HG02588 (cell line): Measurements from ENCODE around the gene MARK4.

Experiments used
- ATAC-seq: cut with Tn5 transposase; IDR thresholded peaks from one replicate; pipeline ENCODE4 v1.9.1; 2021; ENCODE audit warnings: mild to moderate bottlenecking, moderate library complexity; ENCODE audit not compliant: unreplicated experiment

The MARK4 gene

GRCh38 chr19:45271098-45271734 is 20.1 kb downstream of the MARK4 start:
- ATAC-seq = no peak

GRCh38 chr19:45271735-45272108 is 20.7 kb downstream of the MARK4 start:
- ATAC-seq = no peak

- no peak for ATAC-seq
Measured at GRCh38 chr19:45273521-45273855, 22.4 kb downstream of the MARK4 start.

GRCh38 chr19:45275370-45275971 is 24.4 kb downstream of the MARK4 start:
- ATAC-seq = no peak

GRCh38 chr19:45276284-45276687 is 25.2 kb downstream of the MARK4 start:
- ATAC-seq = no peak

GRCh38 chr19:45278087-45278486 is 27.0 kb downstream of the MARK4 start:
- no peak for ATAC-seq

GRCh38 chr19:45279587-45280192 is 28.6 kb downstream of the MARK4 start:
- no peak for ATAC-seq

- ATAC-seq = no peak
Measured at GRCh38 chr19:45280471-45280961, 29.4 kb downstream of the MARK4 start.

GRCh38 chr19:45283443-45284033 is 32.5 kb downstream of the MARK4 start:
- ATAC-seq = no peak

- ATAC-seq = no peak
Measured at GRCh38 chr19:45290381-45290931, 39.4 kb downstream of the MARK4 start.

- ATAC-seq = no peak
Measured at GRCh38 chr19:45291834-45292233, 40.8 kb downstream of the MARK4 start.

- ATAC-seq = no peak
Measured at GRCh38 chr19:45293682-45294081, 42.6 kb downstream of the MARK4 start.

GRCh38 chr19:45294291-45295029 is 43.4 kb downstream of the MARK4 start:
- ATAC-seq = no peak

- ATAC-seq = no peak
Measured at GRCh38 chr19:45295873-45296272, 44.8 kb downstream of the MARK4 start.

- ATAC-seq = no peak
Measured at GRCh38 chr19:45296355-45296754, 45.3 kb downstream of the MARK4 start.

GRCh38 chr19:45297674-45298073 is 46.6 kb downstream of the MARK4 start:
- ATAC-seq = no peak

- no peak for ATAC-seq
Measured at GRCh38 chr19:45298264-45298663, 47.2 kb downstream of the MARK4 start.

- no peak for ATAC-seq
Measured at GRCh38 chr19:45299719-45300118, 48.6 kb downstream of the MARK4 start.

- ATAC-seq = no peak
Measured at GRCh38 chr19:45302416-45302815, 51.3 kb downstream of the MARK4 start.

- ATAC-seq = no peak
Measured at GRCh38 chr19:45303269-45304060, 52.4 kb downstream of the MARK4 start.
